ENCODE results near the gene ACSL6. TPM values are rescaled to one million over a fixed set of nuclear protein-coding genes. Genes with fewer than 3 reads are reported as not detected.

Gene ACSL6
- total RNA-seq, 1 donor from 2014 or later = 0.20 TPM

DNA sequence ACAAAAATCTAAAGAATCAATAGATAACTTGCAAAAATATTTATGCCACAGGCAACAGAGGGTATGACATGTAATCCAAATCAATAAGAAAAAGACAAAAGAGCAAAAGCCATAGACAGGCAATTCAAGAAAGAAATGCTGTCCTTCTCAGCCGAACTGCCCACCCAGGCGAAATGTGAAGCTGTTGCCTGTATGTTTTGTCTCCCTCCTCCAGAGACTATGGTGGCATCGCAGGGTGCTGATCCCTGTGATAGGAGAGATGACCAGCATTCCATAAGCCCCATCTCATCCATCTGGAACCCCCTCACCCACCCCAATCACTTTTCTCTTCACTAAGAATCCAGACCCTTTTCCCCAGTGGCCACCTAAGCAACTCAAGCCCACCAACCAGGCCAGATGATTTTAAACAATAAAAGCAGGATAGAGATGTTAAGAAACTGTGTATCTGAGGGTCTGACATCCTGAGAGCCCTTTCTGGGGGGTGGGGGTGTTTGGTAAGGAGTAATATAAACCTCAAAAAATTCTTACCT, 5.3 kb upstream of the ACSL6 start:
- H3K4me3 Mint-ChIP-seq = no peak overlapping the region
- peaks cover 59% of the 10 kb centered on the region for H3K27me3 Mint-ChIP-seq
- TF ChIP-seq, protein P1, sequence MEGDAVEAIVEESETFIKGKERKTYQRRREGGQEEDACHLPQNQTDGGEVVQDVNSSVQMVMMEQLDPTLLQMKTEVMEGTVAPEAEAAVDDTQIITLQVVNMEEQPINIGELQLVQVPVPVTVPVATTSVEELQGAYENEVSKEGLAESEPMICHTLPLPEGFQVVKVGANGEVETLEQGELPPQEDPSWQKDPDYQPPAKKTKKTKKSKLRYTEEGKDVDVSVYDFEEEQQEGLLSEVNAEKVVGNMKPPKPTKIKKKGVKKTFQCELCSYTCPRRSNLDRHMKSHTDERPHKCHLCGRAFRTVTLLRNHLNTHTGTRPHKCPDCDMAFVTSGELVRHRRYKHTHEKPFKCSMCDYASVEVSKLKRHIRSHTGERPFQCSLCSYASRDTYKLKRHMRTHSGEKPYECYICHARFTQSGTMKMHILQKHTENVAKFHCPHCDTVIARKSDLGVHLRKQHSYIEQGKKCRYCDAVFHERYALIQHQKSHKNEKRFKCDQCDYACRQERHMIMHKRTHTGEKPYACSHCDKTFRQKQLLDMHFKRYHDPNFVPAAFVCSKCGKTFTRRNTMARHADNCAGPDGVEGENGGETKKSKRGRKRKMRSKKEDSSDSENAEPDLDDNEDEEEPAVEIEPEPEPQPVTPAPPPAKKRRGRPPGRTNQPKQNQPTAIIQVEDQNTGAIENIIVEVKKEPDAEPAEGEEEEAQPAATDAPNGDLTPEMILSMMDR (IDR thresholded peaks at IDR 0.05) = no peak
- CTCF ChIA-PET = interaction anchor here (0.6 kb wide), 1 partner anchor 489 kb away, joined by 3 read pairs; no protein-coding TSS in a partner anchor
- H3K4me1 Mint-ChIP-seq = peaks cover 24% of the 10 kb centered on the region
- no peak for ATAC-seq (ENCODE audit: low read depth)
- intact Hi-C loops (cut with micrococcal nuclease) = no loop called here
- POLR2A ChIA-PET = interaction anchor here (0.5 kb wide), 1 partner anchor 344 kb away, joined by 5 read pairs; no protein-coding TSS in a partner anchor
- no peaks in the 10 kb centered on the region for H3K36me3 Mint-ChIP-seq (ENCODE audit: low read depth)
- no peak overlapping the region for H3K27ac Mint-ChIP-seq
- no peak for DNase-seq
- no peaks in the 10 kb centered on the region for H3K9me3 Mint-ChIP-seq

DNA sequence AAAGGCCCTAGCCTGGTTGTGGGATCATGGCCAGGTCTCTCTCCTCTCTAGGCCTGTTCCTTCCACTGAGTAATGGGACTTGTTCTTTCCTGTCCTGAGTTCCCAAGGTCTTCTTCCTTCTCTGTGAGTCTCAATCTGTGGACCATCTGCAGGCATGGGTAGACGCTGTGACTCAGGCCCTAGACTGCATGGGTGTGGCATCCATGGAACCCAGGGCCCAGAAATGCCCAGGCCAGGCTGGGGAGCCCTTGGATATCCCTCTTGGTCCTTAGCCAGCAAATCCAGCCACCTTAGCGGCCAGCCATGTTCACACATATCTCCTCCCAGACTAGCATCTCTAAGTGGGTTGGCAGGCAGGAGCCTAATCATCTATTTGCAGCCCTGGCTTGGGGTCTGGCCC, 2.3 kb upstream of the ACSL6 start:
- no peaks in the 10 kb centered on the region for H3K36me3 Mint-ChIP-seq (ENCODE audit: low read depth)
- H3K9me3 Mint-ChIP-seq = no peaks in the 10 kb centered on the region
- intact Hi-C loops (cut with micrococcal nuclease) = no loop called here
- H3K27ac Mint-ChIP-seq = no peak overlapping the region
- H3K4me1 Mint-ChIP-seq = peaks cover 14% of the 10 kb centered on the region
- ChIA-PET POLR2A (no interaction called here), CTCF (no interaction called here)
- no peak for DNase-seq
- TF ChIP-seq, protein P1 (IDR thresholded peaks at IDR 0.05) = no peak
- peaks cover 76% of the 10 kb centered on the region for H3K27me3 Mint-ChIP-seq
- H3K4me3 Mint-ChIP-seq = no peak overlapping the region
- ATAC-seq (ENCODE audit: low read depth) = no peak

DNA sequence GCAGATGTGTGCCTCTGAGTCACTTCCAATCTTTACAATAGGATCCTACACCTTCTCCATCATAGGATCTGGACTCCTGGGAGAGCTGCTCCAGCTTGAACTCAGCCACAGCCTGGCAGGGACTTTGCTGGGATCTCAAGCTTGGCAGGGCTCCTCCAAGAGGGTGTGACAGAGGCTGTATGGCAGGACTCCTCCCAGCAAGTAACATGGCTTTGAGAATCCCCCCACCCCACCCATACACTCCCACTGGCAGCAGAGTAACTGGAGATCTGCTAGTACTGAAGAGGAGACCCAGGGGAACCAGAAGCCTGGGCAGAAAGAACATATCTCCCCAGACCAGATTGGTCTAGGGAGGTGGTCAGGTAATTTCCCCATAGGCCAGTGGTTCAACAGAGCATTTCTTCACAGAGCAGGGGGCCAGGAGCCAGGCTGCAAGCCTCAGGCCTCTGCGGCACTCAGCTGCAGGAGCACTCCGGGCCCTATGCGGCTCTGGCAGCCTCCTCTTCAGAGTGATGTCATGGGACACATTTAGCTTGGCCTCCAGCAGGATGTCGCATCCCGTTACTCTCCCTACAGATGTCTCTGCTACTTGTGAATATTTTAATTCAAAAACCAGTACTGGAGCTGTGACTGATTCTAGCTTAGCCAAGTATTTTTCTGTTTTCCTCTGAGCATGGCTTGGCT, 1.7 kb upstream of the ACSL6 start:
- DNase-seq = no peak
- Mint-ChIP-seq H3K36me3 (ENCODE audit: low read depth) (no peaks in the 10 kb centered on the region), H3K4me1 (peaks cover 14% of the 10 kb centered on the region), H3K9me3 (no peaks in the 10 kb centered on the region), H3K27ac (no peak overlapping the region), H3K4me3 (no peak overlapping the region), H3K27me3 (peaks cover 76% of the 10 kb centered on the region)
- ChIA-PET CTCF (no interaction called here), POLR2A (no interaction called here)
- TF ChIP-seq, protein P1 (IDR thresholded peaks at IDR 0.05) = no peak
- intact Hi-C loops (cut with micrococcal nuclease) = no loop called here
- ATAC-seq (ENCODE audit: low read depth) = no peak

DNA sequence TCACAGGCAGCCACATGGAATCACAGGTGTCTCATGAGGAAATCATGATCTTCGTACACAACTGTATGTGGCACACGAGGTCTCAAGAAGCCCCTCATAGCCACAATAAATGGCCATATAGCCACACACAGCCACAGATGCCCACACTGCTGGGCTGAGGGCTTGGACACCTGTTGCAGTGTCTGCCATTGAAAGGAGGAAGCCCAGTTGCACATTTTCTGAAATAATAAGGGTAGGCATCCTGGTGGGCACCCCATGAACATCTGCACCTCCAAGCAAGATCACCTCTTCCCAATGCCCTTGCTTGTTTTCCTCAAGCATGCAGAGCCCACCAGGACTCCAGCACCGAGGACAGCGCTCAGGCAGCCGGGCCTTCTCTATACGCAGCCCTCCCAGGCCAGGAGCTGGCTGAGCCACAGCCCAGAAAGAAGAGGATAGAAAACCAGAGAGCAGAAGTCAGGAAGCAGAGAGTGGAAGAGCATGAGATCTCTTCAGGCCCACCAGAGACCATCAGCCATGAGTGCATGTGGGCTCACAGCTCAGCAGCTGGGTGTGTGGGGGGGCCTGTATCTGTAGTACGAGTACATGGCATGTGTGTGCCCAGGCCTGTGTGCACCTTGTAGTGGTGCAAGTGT, 1.0 kb upstream of the ACSL6 start:
- ATAC-seq (ENCODE audit: low read depth) (no peak), DNase-seq (no peak)
- H3K4me1 Mint-ChIP-seq = peaks cover 10% of the 10 kb centered on the region
- no peak overlapping the region for H3K27ac Mint-ChIP-seq
- TF ChIP-seq, protein P1 (IDR thresholded peaks at IDR 0.05) = no peak
- H3K27me3 Mint-ChIP-seq = peaks cover 72% of the 10 kb centered on the region
- H3K36me3 Mint-ChIP-seq (ENCODE audit: low read depth) = no peaks in the 10 kb centered on the region
- ChIA-PET CTCF (no interaction called here), POLR2A (no interaction called here)
- intact Hi-C loops (cut with micrococcal nuclease) = no loop called here
- H3K9me3 Mint-ChIP-seq = no peaks in the 10 kb centered on the region
- peak overlapping the region; percentile 64 for H3K4me3 Mint-ChIP-seq

DNA sequence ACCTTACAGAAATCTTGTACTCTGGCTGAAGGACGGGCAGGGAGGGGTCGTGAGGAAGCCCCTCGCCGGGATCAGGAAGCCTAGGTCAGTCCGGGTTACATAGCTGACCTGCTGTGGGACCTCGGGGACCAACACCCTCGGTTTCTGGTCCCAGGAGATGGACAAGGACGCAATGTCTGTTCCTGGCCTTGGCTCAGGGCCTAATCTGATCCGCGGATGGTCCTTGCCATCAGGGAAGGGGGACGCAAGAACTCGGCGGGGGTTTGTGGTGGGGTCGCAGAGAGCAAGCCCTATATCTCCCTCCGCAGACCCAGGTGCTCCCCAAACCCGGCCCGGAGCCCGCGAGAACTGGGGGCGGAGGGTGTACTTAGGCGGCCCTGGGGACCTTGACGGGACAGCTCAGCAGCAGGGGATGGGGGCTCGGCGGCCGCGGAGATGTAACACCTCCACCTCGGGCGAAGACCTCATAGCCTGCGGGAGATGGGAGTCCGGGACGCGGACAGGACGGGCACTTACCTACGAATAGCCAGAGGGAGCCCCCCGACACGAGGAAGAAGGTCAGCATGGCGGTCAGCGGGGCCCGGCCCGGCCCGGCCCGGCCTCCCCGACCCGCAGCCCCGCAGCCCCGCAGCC, 353 bp downstream of the ACSL6 start:
- Mint-ChIP-seq H3K36me3 (ENCODE audit: low read depth) (no peaks in the 10 kb centered on the region), H3K27me3 (peaks cover 60% of the 10 kb centered on the region), H3K9me3 (no peaks in the 10 kb centered on the region), H3K27ac (no peak overlapping the region), H3K4me3 (peak overlapping the region; percentile 77), H3K4me1 (peaks cover 10% of the 10 kb centered on the region)
- ChIA-PET CTCF (interaction anchor here (1.5 kb wide), 1 partner anchor 422 kb away, joined by 5 read pairs; no protein-coding TSS in a partner anchor), POLR2A (interaction anchor here (0.5 kb wide), 1 partner anchor 244 kb away, joined by 5 read pairs; no protein-coding TSS in a partner anchor)
- intact Hi-C loops (cut with micrococcal nuclease) = loop anchor here (2.0 kb wide), 1 partner anchor 54 kb away; no protein-coding TSS in a partner anchor
- ATAC-seq (ENCODE audit: low read depth) (no peak), DNase-seq (no peak)
- TF ChIP-seq, protein P1 (IDR thresholded peaks at IDR 0.05) = no peak
